RWPE2 (cell line): Measurements from ENCODE around the gene SIDT2.

Experiments
- ATAC-seq: fragments of 200-7000 bp; cut with Tn5 transposase; 3 replicates; pipeline ENCODE4 v1.9.1; 2021; ENCODE audit warnings: low read depth
- DNase-seq: peaks from one replicate; pipeline ENCODE4 v3.0.0-alpha.2; 2020; ENCODE audit warnings: low spot score
- H3K27ac ChIP-seq: fragments of 450-650 bp; 2 replicates; pipeline ENCODE4 v1.5.1; 2017; ENCODE audit warnings: mild to moderate bottlenecking; ENCODE audit not compliant: poor library complexity, severe bottlenecking
- H3K27me3 ChIP-seq: fragments of 250-450 bp; sonication (Bioruptor Pico); 2 replicates; pipeline ENCODE4 v1.5.1; 2021; ENCODE audit warnings: mild to moderate bottlenecking, moderate library complexity; ENCODE audit not compliant: insufficient read depth, poor library complexity, severe bottlenecking
- H3K36me3 ChIP-seq: fragments of 250-450 bp; sonication (Bioruptor Pico); 2 replicates; pipeline ENCODE4 v1.5.1; 2020; ENCODE audit warnings: low read depth, mild to moderate bottlenecking, moderate library complexity
- H3K4me1 ChIP-seq: fragments of 250-450 bp; sonication (Bioruptor Pico); 2 replicates; pipeline ENCODE4 v1.5.1; 2021; ENCODE audit warnings: mild to moderate bottlenecking, moderate library complexity; ENCODE audit not compliant: insufficient read depth, poor library complexity, severe bottlenecking
- H3K4me3 ChIP-seq: fragments of 250-450 bp; sonication (Bioruptor Pico); 2 replicates; pipeline ENCODE4 v1.5.1; 2021; ENCODE audit warnings: mild to moderate bottlenecking, moderate library complexity; ENCODE audit not compliant: severe bottlenecking
- H3K9me3 ChIP-seq: fragments of 250-450 bp; sonication (Bioruptor Pico); 2 replicates; pipeline ENCODE4 v1.5.1; 2021; ENCODE audit warnings: mild to moderate bottlenecking, moderate library complexity; ENCODE audit not compliant: severe bottlenecking
- TF ChIP-seq, protein P1 (sequence below): fragments of 450-650 bp; IDR thresholded peaks from one replicate; pipeline ENCODE4 v1.5.1; 2017; ENCODE audit warnings: mild to moderate bottlenecking, moderate library complexity; ENCODE audit not compliant: poor library complexity, severe bottlenecking

SIDT2 gene

GRCh38 chr11:117200813-117201657, 22.5 kb downstream of the SIDT2 start:
- ATAC-seq, result no peak
- Histone ChIP-seq H3K9me3 (no peaks in the 10 kb centered on the region), H3K4me3 (no peak overlapping the region), H3K27me3 (no peaks in the 10 kb centered on the region), H3K4me1 (peaks cover 4% of the 10 kb centered on the region), H3K27ac (no peak overlapping the region), H3K36me3 (0 out of 2 replicates have a peak, but pooled peaks cover 6% of the 10 kb centered on the region)
- TF ChIP-seq, protein P1, sequence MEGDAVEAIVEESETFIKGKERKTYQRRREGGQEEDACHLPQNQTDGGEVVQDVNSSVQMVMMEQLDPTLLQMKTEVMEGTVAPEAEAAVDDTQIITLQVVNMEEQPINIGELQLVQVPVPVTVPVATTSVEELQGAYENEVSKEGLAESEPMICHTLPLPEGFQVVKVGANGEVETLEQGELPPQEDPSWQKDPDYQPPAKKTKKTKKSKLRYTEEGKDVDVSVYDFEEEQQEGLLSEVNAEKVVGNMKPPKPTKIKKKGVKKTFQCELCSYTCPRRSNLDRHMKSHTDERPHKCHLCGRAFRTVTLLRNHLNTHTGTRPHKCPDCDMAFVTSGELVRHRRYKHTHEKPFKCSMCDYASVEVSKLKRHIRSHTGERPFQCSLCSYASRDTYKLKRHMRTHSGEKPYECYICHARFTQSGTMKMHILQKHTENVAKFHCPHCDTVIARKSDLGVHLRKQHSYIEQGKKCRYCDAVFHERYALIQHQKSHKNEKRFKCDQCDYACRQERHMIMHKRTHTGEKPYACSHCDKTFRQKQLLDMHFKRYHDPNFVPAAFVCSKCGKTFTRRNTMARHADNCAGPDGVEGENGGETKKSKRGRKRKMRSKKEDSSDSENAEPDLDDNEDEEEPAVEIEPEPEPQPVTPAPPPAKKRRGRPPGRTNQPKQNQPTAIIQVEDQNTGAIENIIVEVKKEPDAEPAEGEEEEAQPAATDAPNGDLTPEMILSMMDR, result no peak
- DNase-seq, result no peak

GRCh38 chr11:117201658-117202305, 23.2 kb downstream of the SIDT2 start:
- TF ChIP-seq, protein P1, result no peak
- no peaks in the 10 kb centered on the region for H3K9me3 ChIP-seq
- DNase-seq (no peak), ATAC-seq (no peak)
- H3K27ac ChIP-seq, result no peak overlapping the region
- peaks cover 4% of the 10 kb centered on the region for H3K4me1 ChIP-seq
- no peaks in the 10 kb centered on the region for H3K27me3 ChIP-seq
- 0 out of 2 replicates have a peak, but pooled peaks cover 6% of the 10 kb centered on the region for H3K36me3 ChIP-seq
- no peak overlapping the region for H3K4me3 ChIP-seq

DNA sequence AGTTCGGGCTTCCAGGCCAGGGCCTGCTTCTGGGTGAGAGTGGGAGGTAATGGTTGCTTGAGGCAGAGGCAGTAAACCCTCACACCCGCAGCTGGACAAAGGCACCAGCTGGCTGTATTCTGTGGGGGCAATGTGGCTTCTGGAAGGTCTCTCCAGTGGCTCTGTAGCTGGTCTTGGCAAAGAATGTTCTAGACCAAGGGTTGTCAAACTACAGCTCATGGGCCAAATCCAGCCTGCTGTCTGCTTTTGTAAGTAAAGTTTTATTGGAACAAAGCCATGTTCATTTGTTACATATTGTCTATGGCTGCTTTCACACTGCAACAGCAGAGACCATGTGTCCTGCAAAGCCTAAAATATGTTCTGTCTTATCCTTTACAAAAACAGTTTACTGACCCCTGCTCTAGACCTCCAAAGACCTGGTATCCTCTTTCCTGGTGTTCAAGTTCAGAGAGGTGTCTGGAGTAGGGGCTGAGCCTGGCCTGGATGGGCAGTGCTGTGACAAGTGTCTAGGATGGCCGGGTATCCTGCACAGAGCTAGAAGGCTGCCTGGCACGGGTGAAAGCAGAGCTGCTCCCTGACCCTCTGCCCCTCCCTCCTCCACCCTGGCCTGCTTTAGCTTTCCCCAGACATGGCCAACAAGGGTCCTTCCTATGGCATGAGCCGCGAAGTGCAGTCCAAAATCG, 24.0 kb downstream of the SIDT2 start:
- Histone ChIP-seq H3K9me3 (no peaks in the 10 kb centered on the region), H3K4me1 (peaks cover 4% of the 10 kb centered on the region), H3K27me3 (no peaks in the 10 kb centered on the region), H3K27ac (no peak overlapping the region), H3K36me3 (0 out of 2 replicates have a peak, but pooled peaks cover 6% of the 10 kb centered on the region), H3K4me3 (no peak overlapping the region)
- DNase-seq (no peak), ATAC-seq (no peak)
- TF ChIP-seq, protein P1, result no peak

- H3K36me3 ChIP-seq, result 0 out of 2 replicates have a peak, but pooled peaks cover 6% of the 10 kb centered on the region
- H3K27ac ChIP-seq, result no peak overlapping the region
Observed at GRCh38 chr11:117203069-117203407, 24.5 kb downstream of the SIDT2 start.

More at GRCh38 chr11:117203069-117203407, 24.5 kb downstream of the SIDT2 start:
- no peaks in the 10 kb centered on the region for H3K9me3 ChIP-seq
- DNase-seq (no peak), ATAC-seq (no peak)
- peaks cover 4% of the 10 kb centered on the region for H3K4me1 ChIP-seq
- no peak overlapping the region for H3K4me3 ChIP-seq
- no peaks in the 10 kb centered on the region for H3K27me3 ChIP-seq
- TF ChIP-seq, protein P1, result no peak
